NCI-H526 (cell line): ENCODE results near the gene PTPN12.
"Not testable (repeated sequence)": the region's sequence is repeated elsewhere in the genome, so short reads cannot be mapped to it uniquely, and the experiment has no call there.

Experiments used
- DNase-seq, 2 experiments: peaks; one replicate each; lab custom pipeline; 2025; lab: John Stamatoyannopoulos, UW

Gene PTPN12

GRCh38 chr7:77580762-77581350 is 43.8 kb downstream of the PTPN12 start:
- no peak for DNase-seq

GRCh38 chr7:77587272-77587671 is 50.2 kb downstream of the PTPN12 start:
- DNase-seq: no peak

- DNase-seq: no peak
Measured at GRCh38 chr7:77600952-77601351, 63.9 kb downstream of the PTPN12 start.

- no peak for DNase-seq
Measured at GRCh38 chr7:77606562-77606961, 69.5 kb downstream of the PTPN12 start.

- DNase-seq: no peak
Measured at GRCh38 chr7:77619314-77619713, 82.2 kb downstream of the PTPN12 start.

GRCh38 chr7:77626586-77627308 is 89.7 kb downstream of the PTPN12 start:
- DNase-seq: no peak

- DNase-seq: no peak
Measured at GRCh38 chr7:77627309-77627676, 90.2 kb downstream of the PTPN12 start.

- DNase-seq: no peak
Measured at GRCh38 chr7:77629797-77630196, 92.7 kb downstream of the PTPN12 start.

- DNase-seq: no peak
Measured at GRCh38 chr7:77631820-77632219, 94.7 kb downstream of the PTPN12 start.

GRCh38 chr7:77644774-77645173 is 107.7 kb downstream of the PTPN12 start:
- no peak for DNase-seq

GRCh38 chr7:77648742-77649338 is 111.7 kb downstream of the PTPN12 start:
- DNase-seq: no peak

- peak in 1 of 2 experiments; percentile 10 for DNase-seq
Measured at GRCh38 chr7:77649716-77650349, 112.7 kb downstream of the PTPN12 start.

GRCh38 chr7:77651575-77652162 is 114.6 kb downstream of the PTPN12 start:
- DNase-seq: peak in 1 of 2 experiments; percentile 57

- not testable (repeated sequence) for DNase-seq
Measured at GRCh38 chr7:77652826-77653225, 115.7 kb downstream of the PTPN12 start.

- DNase-seq: no peak
Measured at GRCh38 chr7:77653572-77653971, 116.5 kb downstream of the PTPN12 start.

GRCh38 chr7:77655356-77655755 is 118.3 kb downstream of the PTPN12 start:
- no peak for DNase-seq

GRCh38 chr7:77655836-77656455 is 118.9 kb downstream of the PTPN12 start:
- DNase-seq: no peak

- DNase-seq: peak; percentile 50 to 74
Measured at GRCh38 chr7:77657427-77658224, 120.5 kb downstream of the PTPN12 start.

GRCh38 chr7:77658928-77659327 is 121.8 kb downstream of the PTPN12 start:
- DNase-seq: no peak

GRCh38 chr7:77661816-77662215 is 124.7 kb downstream of the PTPN12 start:
- DNase-seq: no peak

GRCh38 chr7:77662869-77663268 is 125.8 kb downstream of the PTPN12 start:
- DNase-seq: no peak
